SU-DHL-6 (cell line): ENCODE data around the gene TJP1.

ENCODE experiments used
- H2AFZ ChIP-seq: fragments of 200-600 bp; sonication (generic); 2 replicates; pipeline ENCODE4 v1.6.1; 2014; ENCODE audit warnings: low read depth, mild to moderate bottlenecking, moderate library complexity, mixed read lengths, antibody characterized with exemption, low read length; ENCODE audit not compliant: severe bottlenecking
- H3F3A ChIP-seq: fragments of 200-600 bp; shearing (Covaris generic); 2 replicates; pipeline ENCODE4 v1.6.0; 2016; ENCODE audit warnings: antibody characterized with exemption, mild to moderate bottlenecking; ENCODE audit not compliant: insufficient read depth
- H3K27ac ChIP-seq: fragments of 200-600 bp; sonication (generic); 2 replicates; pipeline ENCODE4 v1.5.1; 2016; ENCODE audit warnings: low read depth, mild to moderate bottlenecking, low read length, moderate library complexity, mixed read lengths
- H3K27me3 ChIP-seq: fragments of 200-600 bp; sonication (generic), shearing (Covaris generic); 2 replicates; pipeline ENCODE4 v1.6.0; 2014; ENCODE audit warnings: mild to moderate bottlenecking, low read length
- H3K36me3 ChIP-seq: fragments of 200-600 bp; sonication (generic); 2 replicates; pipeline ENCODE4 v1.6.1; 2014; ENCODE audit warnings: mild to moderate bottlenecking, low read length, mixed read lengths
- H3K4me2 ChIP-seq: fragments of 300-600, 200-600 bp; shearing (Covaris generic), sonication (generic); 2 replicates; pipeline ENCODE4 v1.6.0; 2014; ENCODE audit warnings: low read length, low read depth, mild to moderate bottlenecking; ENCODE audit not compliant: poor library complexity, severe bottlenecking
- H3K4me3 ChIP-seq: fragments of 200-600 bp; sonication (generic); 2 replicates; pipeline ENCODE4 v1.5.1; 2014; ENCODE audit warnings: antibody characterized with exemption, low read length, mild to moderate bottlenecking, mixed read lengths; ENCODE audit not compliant: insufficient read depth, poor library complexity, severe bottlenecking
- H3K79me2 ChIP-seq: fragments of 200-600 bp; sonication (generic); 2 replicates; pipeline ENCODE4 v1.6.1; 2014; ENCODE audit warnings: mild to moderate bottlenecking, low read length, moderate library complexity; ENCODE audit not compliant: insufficient read depth
- H3K9ac ChIP-seq: fragments of 200-600 bp; sonication (generic); 2 replicates; pipeline ENCODE4 v1.7.0; 2014; ENCODE audit warnings: mild to moderate bottlenecking, low read length
- H3K9me2 ChIP-seq: fragments of 200-600 bp; sonication (generic); replicated peaks from 2 replicates; pipeline ENCODE4 v1.6.1; 2014; ENCODE audit warnings: low read length; ENCODE audit not compliant: insufficient read depth
- H3K9me3 ChIP-seq: fragments of 200-600 bp; sonication (generic); 2 replicates; pipeline ENCODE4 v1.6.1; 2014; ENCODE audit warnings: low read length, mixed read lengths; ENCODE audit not compliant: insufficient read depth
- H4K20me1 ChIP-seq: fragments of 200-600 bp; sonication (generic); 2 replicates; pipeline ENCODE4 v1.6.1; 2014; ENCODE audit warnings: low read depth, mild to moderate bottlenecking, antibody characterized with exemption, low read length, moderate library complexity, mixed read lengths
- EZH2phosphoT487 ChIP-seq: fragments of 200-600 bp; sonication (generic), shearing (Covaris generic); conservative IDR thresholded peaks from 2 replicates; pipeline ENCODE4 v1.6.1; 2018; ENCODE audit warnings: mild to moderate bottlenecking, antibody characterized with exemption, low read length, moderate library complexity, mixed read lengths
- TF ChIP-seq, protein P1 (sequence below): fragments of 200-600 bp; sonication (generic); IDR thresholded peaks from one replicate; pipeline ENCODE4 v1.5.1; 2017; ENCODE audit warnings: antibody characterized with exemption, mild to moderate bottlenecking, low read length, moderate library complexity; ENCODE audit not compliant: insufficient read depth, poor library complexity, severe bottlenecking

TJP1 gene

DNA sequence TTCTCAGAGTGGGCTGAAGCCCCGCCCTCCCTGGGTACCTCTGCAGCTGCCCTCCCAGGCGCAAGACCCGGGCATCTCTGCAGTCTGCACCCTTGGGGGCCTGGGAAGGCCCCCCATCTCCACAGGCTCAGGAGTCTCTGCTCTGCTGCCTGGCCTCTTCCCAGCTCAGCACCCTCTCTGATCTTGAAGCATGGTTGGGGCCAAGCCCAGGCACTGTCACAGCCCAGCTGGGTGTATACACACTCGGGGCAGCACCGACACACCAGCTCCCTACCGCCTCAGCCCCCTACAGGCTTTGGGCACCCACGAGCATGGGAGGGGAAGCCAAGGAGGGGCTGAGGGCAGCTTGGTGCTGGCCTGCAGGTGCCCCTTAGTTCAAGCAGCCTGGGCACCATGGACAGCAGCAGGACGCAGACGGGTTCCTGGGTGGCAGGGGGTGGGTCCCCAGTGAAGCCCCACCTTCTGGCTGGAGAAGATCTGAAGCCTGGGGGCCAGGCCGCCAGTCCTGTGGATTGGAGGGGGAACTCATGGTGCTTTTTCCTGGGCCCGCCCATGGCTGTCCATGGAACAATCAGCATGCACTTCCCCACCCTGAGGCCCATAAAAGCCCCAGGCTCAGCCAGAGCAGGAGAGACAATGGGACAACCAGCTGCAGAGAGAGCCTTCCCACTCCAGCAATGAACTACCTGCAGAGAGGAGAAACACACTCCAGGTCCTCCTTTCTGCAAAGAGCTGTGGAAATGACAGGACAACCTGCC, 170.6 kb downstream of the TJP1 start:
- no peak for TF ChIP-seq EZH2phosphoT487
- TF ChIP-seq, protein P1, sequence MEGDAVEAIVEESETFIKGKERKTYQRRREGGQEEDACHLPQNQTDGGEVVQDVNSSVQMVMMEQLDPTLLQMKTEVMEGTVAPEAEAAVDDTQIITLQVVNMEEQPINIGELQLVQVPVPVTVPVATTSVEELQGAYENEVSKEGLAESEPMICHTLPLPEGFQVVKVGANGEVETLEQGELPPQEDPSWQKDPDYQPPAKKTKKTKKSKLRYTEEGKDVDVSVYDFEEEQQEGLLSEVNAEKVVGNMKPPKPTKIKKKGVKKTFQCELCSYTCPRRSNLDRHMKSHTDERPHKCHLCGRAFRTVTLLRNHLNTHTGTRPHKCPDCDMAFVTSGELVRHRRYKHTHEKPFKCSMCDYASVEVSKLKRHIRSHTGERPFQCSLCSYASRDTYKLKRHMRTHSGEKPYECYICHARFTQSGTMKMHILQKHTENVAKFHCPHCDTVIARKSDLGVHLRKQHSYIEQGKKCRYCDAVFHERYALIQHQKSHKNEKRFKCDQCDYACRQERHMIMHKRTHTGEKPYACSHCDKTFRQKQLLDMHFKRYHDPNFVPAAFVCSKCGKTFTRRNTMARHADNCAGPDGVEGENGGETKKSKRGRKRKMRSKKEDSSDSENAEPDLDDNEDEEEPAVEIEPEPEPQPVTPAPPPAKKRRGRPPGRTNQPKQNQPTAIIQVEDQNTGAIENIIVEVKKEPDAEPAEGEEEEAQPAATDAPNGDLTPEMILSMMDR = no peak
- Histone ChIP-seq H3K9ac (no peak overlapping the region), H2AFZ (no peak overlapping the region), H3K9me3 (no peaks in the 10 kb centered on the region), H3K79me2 (no peaks in the 10 kb centered on the region), H3K27ac (no peak overlapping the region), H3K4me2 (no peak overlapping the region), H3K4me3 (no peak overlapping the region), H4K20me1 (no peaks in the 10 kb centered on the region), H3F3A (no peaks in the 10 kb centered on the region), H3K36me3 (no peaks in the 10 kb centered on the region), H3K27me3 (no peaks in the 10 kb centered on the region), H3K9me2 (no peaks in the 10 kb centered on the region)
